Measurements from ENCODE around the gene KRTCAP2.
"Not testable (repeated sequence)": the region's sequence is repeated elsewhere in the genome, so short reads cannot be mapped to it uniquely, and the experiment has no call there.

Gene KRTCAP2

GRCh38 chr1:155172732-155173477 lies at the start of gene KRTCAP2:
Gene KRTCAP2, minus strand, starts transcription at chr1:155173304. Its CDS starts 80 bp downstream, at chr1:155173224.
- DNase-seq (ENCODE audit: insufficient read length, low spot score): peak; percentile 97
- FAIRE-seq: peak; percentile 98

GRCh38 chr1:155220211-155220965 lies 47.3 kb upstream of the KRTCAP2 start:
- not testable (repeated sequence) for FAIRE-seq; DNase-seq (ENCODE audit: insufficient read length, low spot score)

- DNase-seq (ENCODE audit: insufficient read length, low spot score) (no peak), FAIRE-seq (no peak)
Measured at GRCh38 chr1:155219592-155220031, 46.5 kb upstream of the KRTCAP2 start.

GRCh38 chr1:155218854-155219591 lies 45.9 kb upstream of the KRTCAP2 start:
- DNase-seq (ENCODE audit: insufficient read length, low spot score) (peak; percentile 22), FAIRE-seq (no peak)

- FAIRE-seq; DNase-seq (ENCODE audit: insufficient read length, low spot score): not testable (repeated sequence)
Measured at GRCh38 chr1:155214702-155215101, 41.6 kb upstream of the KRTCAP2 start.

- FAIRE-seq; DNase-seq (ENCODE audit: insufficient read length, low spot score): not testable (repeated sequence)
Measured at GRCh38 chr1:155212051-155212440, 38.9 kb upstream of the KRTCAP2 start.

- FAIRE-seq; DNase-seq (ENCODE audit: insufficient read length, low spot score): not testable (repeated sequence)
Measured at GRCh38 chr1:155211381-155212050, 38.4 kb upstream of the KRTCAP2 start.

- FAIRE-seq: no peak
- no peak for DNase-seq (ENCODE audit: insufficient read length, low spot score)
Measured at GRCh38 chr1:155210314-155211104, 37.4 kb upstream of the KRTCAP2 start.

GRCh38 chr1:155209312-155209721 lies 36.2 kb upstream of the KRTCAP2 start:
- FAIRE-seq: peak; percentile 23
- DNase-seq (ENCODE audit: insufficient read length, low spot score): no peak

GRCh38 chr1:155208541-155209311 lies 35.6 kb upstream of the KRTCAP2 start, which contains the start of gene MTX1:
Gene MTX1, plus strand, starts transcription at chr1:155208695. Its CDS starts 110 bp downstream, at chr1:155208805.
- DNase-seq (ENCODE audit: insufficient read length, low spot score) (peak; percentile 84), FAIRE-seq (peak; percentile 35)

GRCh38 chr1:155207806-155208540 lies 34.9 kb upstream of the KRTCAP2 start, which contains the start of gene THBS3:
Gene THBS3, minus strand, starts transcription at chr1:155207897. Its CDS starts 21 bp downstream, at chr1:155207876.
- no peak for DNase-seq (ENCODE audit: insufficient read length, low spot score)
- no peak for FAIRE-seq

- FAIRE-seq: peak; percentile 96
- DNase-seq (ENCODE audit: insufficient read length, low spot score): peak; percentile 80
Measured at GRCh38 chr1:155206891-155207805, 34.0 kb upstream of the KRTCAP2 start.

GRCh38 chr1:155205969-155206593 lies 33.0 kb upstream of the KRTCAP2 start:
- FAIRE-seq (no peak), DNase-seq (ENCODE audit: insufficient read length, low spot score) (no peak)

GRCh38 chr1:155205035-155205434 lies 31.9 kb upstream of the KRTCAP2 start:
- no peak for FAIRE-seq
- no peak for DNase-seq (ENCODE audit: insufficient read length, low spot score)

- DNase-seq (ENCODE audit: insufficient read length, low spot score) (no peak), FAIRE-seq (no peak)
Measured at GRCh38 chr1:155202731-155203515, 29.8 kb upstream of the KRTCAP2 start.

- DNase-seq (ENCODE audit: insufficient read length, low spot score): no peak
- no peak for FAIRE-seq
Measured at GRCh38 chr1:155202198-155202597, 29.1 kb upstream of the KRTCAP2 start.
